ENCODE data around the gene TMEM238. TPM values are rescaled to one million over a fixed set of nuclear protein-coding genes. Genes with fewer than 3 reads are reported as not detected.
A peak's percentile ranks its signal among the peaks of the same experiment; 100 is the strongest.

The TMEM238 gene
- total and polyA plus RNA-seq, 10 of the 15 experiments (the other 5 are each of a cell fraction or from before 2014, with no cell fraction given) = 0.05 to 16.9 (median 0.58) TPM; not detected in 1

- TF ChIP-seq CTCF (IDR thresholded peaks at IDR 0.05 in 2 of 3, conservative IDR thresholded peaks at IDR 0.05 in 1 of 3; ENCODE audit: control insufficient read depth in 2 of 3, extremely low read depth in 1 of 3, insufficient read depth in 1 of 3, low read depth in 3 of 3, low read length in 3 of 3) (peak; percentile 21 to 27 (median 23); a peak in 4 of 6 replicates), CHD1 (IDR thresholded peaks at IDR 0.05; ENCODE audit: low read depth, low read length) (0 out of 2 replicates have a peak, but pooled peaks have one; percentile 43), RUNX3 (IDR thresholded peaks at IDR 0.05; ENCODE audit: low read length) (no peak), RELA (IDR thresholded peaks at IDR 0.05; ENCODE audit: borderline replicate concordance, partially characterized antibody) (no peak), PAX8 (IDR thresholded peaks at IDR 0.05) (no peak), MAX (IDR thresholded peaks at IDR 0.05; ENCODE audit: low read depth, low read length) (no peak), IKZF2 (IDR thresholded peaks at IDR 0.05) (peak; percentile 10 to 32; a peak in 1 of 4 replicates), EP300 (IDR thresholded peaks at IDR 0.05; ENCODE audit: borderline replicate concordance in 1 of 2, control insufficient read depth in 1 of 2, low read depth in 2 of 2, low read length in 2 of 2) (no peak), RFX5 (IDR thresholded peaks at IDR 0.05; ENCODE audit: low read depth, low read length) (no peak), HDGF (IDR thresholded peaks at IDR 0.05) (0 out of 2 replicates have a peak, but pooled peaks have one; percentile 21), ZNF384 (IDR thresholded peaks at IDR 0.05; ENCODE audit: borderline replicate concordance, low read depth, low read length) (no peak), KLF5 (IDR thresholded peaks at IDR 0.05; ENCODE audit: partially characterized antibody) (no peak), BCL11A (IDR thresholded peaks at IDR 0.05; ENCODE audit: low read depth, low read length) (no peak), EGR1 (IDR thresholded peaks at IDR 0.05; ENCODE audit: borderline replicate concordance in 1 of 2, low read depth in 2 of 2, low read length in 2 of 2) (no peak), ATF2 (IDR thresholded peaks at IDR 0.05; ENCODE audit: low read length) (no peak), RBBP5 (conservative IDR thresholded peaks at IDR 0.05) (no peak), CBX5 (IDR thresholded peaks at IDR 0.05; ENCODE audit: low read depth) (no peak), NFYB (IDR thresholded peaks at IDR 0.05; ENCODE audit: insufficient read depth, low read depth, low read length) (no peak), CEBPZ (IDR thresholded peaks at IDR 0.05; ENCODE audit: low read depth, low read length) (no peak), MLLT1 (IDR thresholded peaks at IDR 0.05) (no peak), CREM (IDR thresholded peaks at IDR 0.05; ENCODE audit: low read depth) (no peak), IRF4 (IDR thresholded peaks at IDR 0.05; ENCODE audit: low read depth, low read length) (no peak), IKZF1 (conservative IDR thresholded peaks at IDR 0.05) (no peak)
Measured at GRCh38 chr19:55340784-55341147, 43.3 kb downstream of the TMEM238 start (continued).
